ENCODE measurements around the gene MITF. TPM values are rescaled to one million over a fixed set of nuclear protein-coding genes. Genes with fewer than 3 reads are reported as not detected.

The MITF gene
- total RNA-seq, 2 experiments from 2014 or later = not detected

GRCh38 chr3:69929019-69929418 is 189.8 kb downstream of the MITF start:
- POLR2A ChIA-PET = no interaction called here
- TF ChIP-seq EZH2phosphoT487 (IDR thresholded peaks at IDR 0.05; ENCODE audit: borderline replicate concordance, low read depth, low read length) (no peak), CTCF (conservative IDR thresholded peaks at IDR 0.05; ENCODE audit: low read length) (no peak)
- H3K4me2 ChIP-seq (ENCODE audit: low read length) = no peak overlapping the region
- H3K4me1 ChIP-seq (ENCODE audit: insufficient read depth, low read length, poor library complexity, severe bottlenecking) = no peaks in the 10 kb centered on the region
- H3K36me3 ChIP-seq (ENCODE audit: insufficient read depth, low read length) = no peaks in the 10 kb centered on the region
- no peaks in the 10 kb centered on the region for H3K9me3 ChIP-seq (ENCODE audit: low read length)
- CTCF ChIA-PET (ENCODE audit: unreplicated experiment) = no interaction called here
- no peaks in the 10 kb centered on the region for H3K79me2 ChIP-seq (ENCODE audit: insufficient read depth, low read depth, low read length)
- no peak overlapping the region for H3K27ac ChIP-seq (ENCODE audit: low read depth, low read length, poor library complexity, severe bottlenecking)
- no TSS peak for BruUV-seq (replicated peaks)
- H3K9me2 ChIP-seq (ENCODE audit: insufficient read depth, low read length) = no peaks in the 10 kb centered on the region
- DNase-seq (ENCODE audit: low spot score) = no peak
- H4K20me1 ChIP-seq (ENCODE audit: insufficient read depth, low read length) = no peaks in the 10 kb centered on the region
- no peak overlapping the region for H3K4me3 ChIP-seq (ENCODE audit: low read depth, low read length, poor library complexity, severe bottlenecking)
- H2AFZ ChIP-seq (ENCODE audit: low read length) = no peak overlapping the region
- intact Hi-C loops (cut with micrococcal nuclease; ENCODE audit: unreplicated experiment) = no loop called here

DNA sequence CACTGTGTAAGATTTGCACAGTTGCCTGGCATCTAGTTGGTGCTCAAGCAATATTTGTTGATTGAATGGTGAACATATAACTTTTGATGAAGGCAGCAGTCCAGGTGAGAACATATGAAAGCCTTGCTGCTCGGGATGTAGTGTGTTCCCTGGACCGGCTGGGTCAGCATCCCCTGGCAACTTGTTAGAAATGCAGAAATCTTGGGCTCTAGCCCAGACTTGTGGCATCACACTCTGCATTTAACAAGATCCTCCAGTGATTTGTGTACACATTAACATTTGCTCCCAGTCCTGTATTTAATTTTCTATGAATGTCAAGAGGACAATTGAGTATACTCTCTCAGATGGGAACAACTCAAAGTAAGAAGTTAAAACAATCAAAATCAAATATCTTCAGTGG is 191.3 kb downstream of the MITF start:
- no peak overlapping the region for H3K4me3 ChIP-seq (ENCODE audit: low read depth, low read length, poor library complexity, severe bottlenecking)
- intact Hi-C loops (cut with micrococcal nuclease; ENCODE audit: unreplicated experiment) = no loop called here
- no peaks in the 10 kb centered on the region for H3K9me3 ChIP-seq (ENCODE audit: low read length)
- H3K36me3 ChIP-seq (ENCODE audit: insufficient read depth, low read length) = no peaks in the 10 kb centered on the region
- BruUV-seq (replicated peaks) = no TSS peak
- no peaks in the 10 kb centered on the region for H4K20me1 ChIP-seq (ENCODE audit: insufficient read depth, low read length)
- no peak overlapping the region for H2AFZ ChIP-seq (ENCODE audit: low read length)
- H3K9me2 ChIP-seq (ENCODE audit: insufficient read depth, low read length) = no peaks in the 10 kb centered on the region
- ChIA-PET POLR2A (no interaction called here), CTCF (ENCODE audit: unreplicated experiment) (no interaction called here)
- H3K27ac ChIP-seq (ENCODE audit: low read depth, low read length, poor library complexity, severe bottlenecking) = no peak overlapping the region
- DNase-seq (ENCODE audit: low spot score) = no peak
- TF ChIP-seq CTCF (conservative IDR thresholded peaks at IDR 0.05; ENCODE audit: low read length) = no peak
- TF ChIP-seq EZH2phosphoT487 (IDR thresholded peaks at IDR 0.05; ENCODE audit: borderline replicate concordance, low read depth, low read length) = no peak
- H3K4me1 ChIP-seq (ENCODE audit: insufficient read depth, low read length, poor library complexity, severe bottlenecking) = no peaks in the 10 kb centered on the region
- no peaks in the 10 kb centered on the region for H3K79me2 ChIP-seq (ENCODE audit: insufficient read depth, low read depth, low read length)
- H3K4me2 ChIP-seq (ENCODE audit: low read length) = no peak overlapping the region

DNA sequence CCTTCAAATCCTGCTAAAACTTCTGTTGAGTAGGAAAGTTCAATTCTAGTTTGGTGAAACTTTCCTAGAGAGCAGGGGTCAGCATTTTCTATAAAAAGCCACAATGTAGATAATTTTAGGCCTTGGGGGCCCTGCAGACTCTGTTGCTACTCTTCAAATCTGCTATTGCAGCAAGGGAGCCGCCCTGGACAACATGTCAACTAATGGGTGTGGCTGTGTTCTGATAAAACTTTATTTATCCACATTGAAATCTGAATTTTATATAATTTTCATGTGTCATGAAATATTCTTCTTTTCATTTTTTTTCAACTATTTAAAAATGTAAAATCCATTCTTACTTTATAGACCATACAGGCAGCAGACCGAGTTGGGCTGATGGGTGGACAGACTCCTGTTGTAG is 192.8 kb downstream of the MITF start:
- Histone ChIP-seq H3K4me3 (ENCODE audit: low read depth, low read length, poor library complexity, severe bottlenecking) (no peak overlapping the region), H3K36me3 (ENCODE audit: insufficient read depth, low read length) (no peaks in the 10 kb centered on the region), H3K9me2 (ENCODE audit: insufficient read depth, low read length) (no peaks in the 10 kb centered on the region), H3K9me3 (ENCODE audit: low read length) (no peaks in the 10 kb centered on the region), H3K4me2 (ENCODE audit: low read length) (no peak overlapping the region), H3K79me2 (ENCODE audit: insufficient read depth, low read depth, low read length) (no peaks in the 10 kb centered on the region), H2AFZ (ENCODE audit: low read length) (no peak overlapping the region), H4K20me1 (ENCODE audit: insufficient read depth, low read length) (no peaks in the 10 kb centered on the region), H3K4me1 (ENCODE audit: insufficient read depth, low read length, poor library complexity, severe bottlenecking) (no peaks in the 10 kb centered on the region), H3K27ac (ENCODE audit: low read depth, low read length, poor library complexity, severe bottlenecking) (no peak overlapping the region)
- no peak for DNase-seq (ENCODE audit: low spot score)
- intact Hi-C loops (cut with micrococcal nuclease; ENCODE audit: unreplicated experiment) = no loop called here
- CTCF ChIA-PET (ENCODE audit: unreplicated experiment) = no interaction called here
- no peak for TF ChIP-seq EZH2phosphoT487 (IDR thresholded peaks at IDR 0.05; ENCODE audit: borderline replicate concordance, low read depth, low read length)
- no peak for TF ChIP-seq CTCF (conservative IDR thresholded peaks at IDR 0.05; ENCODE audit: low read length)
- POLR2A ChIA-PET = no interaction called here
- no TSS peak for BruUV-seq (replicated peaks)
